ENCODE results near the gene CIAO2B.

CIAO2B gene

GRCh38 chr16:66919569-66920298 is 14.5 kb downstream of the CIAO2B start:
- DNase-seq = no peak

GRCh38 chr16:66918803-66919568 is 15.2 kb downstream of the CIAO2B start, which contains the start of gene CDH16:
TSS of gene CDH16 (minus strand) at chr16:66918885. CDS start at chr16:66918065, 820 bp downstream.
- DNase-seq = no peak

GRCh38 chr16:66918355-66918754 is 15.8 kb downstream of the CIAO2B start:
- no peak for DNase-seq

GRCh38 chr16:66917741-66918140 is 16.5 kb downstream of the CIAO2B start:
- DNase-seq = no peak

- DNase-seq = no peak
Observed at GRCh38 chr16:66916518-66916917, 17.7 kb downstream of the CIAO2B start.

GRCh38 chr16:66915041-66915440 is 19.2 kb downstream of the CIAO2B start:
- DNase-seq = no peak

GRCh38 chr16:66914541-66914940 is 19.7 kb downstream of the CIAO2B start:
- no peak for DNase-seq

- no peak for DNase-seq
Observed at GRCh38 chr16:66913711-66914110, 20.5 kb downstream of the CIAO2B start.

GRCh38 chr16:66913081-66913480 is 21.1 kb downstream of the CIAO2B start:
- no peak for DNase-seq

- DNase-seq = no peak
Observed at GRCh38 chr16:66911801-66912200, 22.4 kb downstream of the CIAO2B start.

GRCh38 chr16:66911112-66911511 is 23.1 kb downstream of the CIAO2B start:
- DNase-seq = no peak

- DNase-seq = no peak
Observed at GRCh38 chr16:66910175-66910940, 23.8 kb downstream of the CIAO2B start.

- DNase-seq = no peak
Observed at GRCh38 chr16:66908762-66909559, 25.2 kb downstream of the CIAO2B start.

GRCh38 chr16:66908116-66908515 is 26.1 kb downstream of the CIAO2B start:
- DNase-seq = no peak

- no peak for DNase-seq
Observed at GRCh38 chr16:66906916-66907836, 27.0 kb downstream of the CIAO2B start.

- DNase-seq = no peak
Observed at GRCh38 chr16:66905633-66906539, 28.3 kb downstream of the CIAO2B start.

GRCh38 chr16:66904846-66905632 is 29.2 kb downstream of the CIAO2B start:
- DNase-seq = no peak

GRCh38 chr16:66904428-66904845 is 29.8 kb downstream of the CIAO2B start:
- no peak for DNase-seq
